ENCODE measurements around the gene PPME1.
"Not testable (repeated sequence)": the region's sequence is repeated elsewhere in the genome, so short reads cannot be mapped to it uniquely, and the experiment has no call there.

DNA sequence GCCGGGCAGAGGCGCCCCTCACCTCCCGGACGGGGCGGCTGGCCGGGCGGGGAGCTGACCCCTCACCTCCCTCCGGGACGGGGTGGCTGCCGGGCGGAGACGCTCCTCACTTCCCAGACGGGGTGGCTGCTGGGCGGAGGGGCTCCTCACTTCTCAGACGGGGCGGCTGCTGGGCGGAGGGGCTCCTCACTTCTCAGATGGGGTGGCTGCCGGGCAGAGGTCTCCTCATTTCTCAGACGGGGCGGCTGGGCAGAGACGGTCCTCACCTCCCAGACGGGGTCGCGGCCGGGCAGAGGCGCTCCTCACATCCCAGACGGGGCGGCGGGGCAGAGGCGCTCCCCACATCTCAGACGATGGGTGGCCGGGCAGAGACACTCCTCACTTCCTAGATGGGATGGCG is 42.0 kb upstream of the PPME1 start:
- not testable (repeated sequence) for TF ChIP-seq EZH2phosphoT487 (IDR thresholded peaks at IDR 0.05; ENCODE audit: insufficient read depth, low read depth); EZH2 (IDR thresholded peaks at IDR 0.05; ENCODE audit: insufficient read depth, poor library complexity, severe bottlenecking)
